IMR-90 (cell line): Measurements from ENCODE around the gene PARP6.
A peak's percentile ranks its signal among the peaks of the same experiment; 100 is the strongest.

Experiments
- BHLHE40 ChIP-seq: fragments of 150-350 bp; IDR thresholded peaks from 2 replicates; pipeline ENCODE4 v1.6.1; 2016; ENCODE audit warnings: mild to moderate bottlenecking, low read depth, low read length
- CEBPB ChIP-seq: IDR thresholded peaks from 2 replicates; pipeline ENCODE4 v1.6.1; 2012; ENCODE audit warnings: low read depth, low read length, improper control_type of control experiment
- CTCF ChIP-seq: conservative IDR thresholded peaks from 2 replicates; pipeline ENCODE4 v1.5.1; 2012; ENCODE audit warnings: mild to moderate bottlenecking, low read depth, low read length, improper control_type of control experiment
- FOS ChIP-seq: fragments of 150-350 bp; IDR thresholded peaks from 2 replicates; pipeline ENCODE4 v1.6.1; 2016; ENCODE audit warnings: low read depth, low read length
- MAFK ChIP-seq: IDR thresholded peaks from 2 replicates; pipeline ENCODE4 v1.6.1; 2012; ENCODE audit warnings: low read depth, low read length, improper control_type of control experiment
- MAZ ChIP-seq: IDR thresholded peaks from 2 replicates; pipeline ENCODE4 v1.6.1; 2012; ENCODE audit warnings: low read depth, mild to moderate bottlenecking, low read length, improper control_type of control experiment, moderate library complexity, borderline replicate concordance
- MXI1 ChIP-seq: IDR thresholded peaks from 2 replicates; pipeline ENCODE4 v1.6.1; 2012; ENCODE audit warnings: low read depth, mild to moderate bottlenecking, low read length, moderate library complexity, borderline replicate concordance
- NFE2L2 ChIP-seq: fragments of 150-350 bp; IDR thresholded peaks from 2 replicates; pipeline ENCODE4 v1.6.1; 2016; ENCODE audit warnings: low read depth, mild to moderate bottlenecking, low read length
- POLR2A ChIP-seq: IDR thresholded peaks from 2 replicates; pipeline ENCODE4 v1.6.1; 2012; ENCODE audit warnings: mild to moderate bottlenecking, low read depth, low read length
- RAD21 ChIP-seq: IDR thresholded peaks from 2 replicates; pipeline ENCODE4 v1.6.1; 2012; ENCODE audit warnings: low read length, improper control_type of control experiment
- RCOR1 ChIP-seq: IDR thresholded peaks from 2 replicates; pipeline ENCODE4 v1.6.1; 2012; ENCODE audit warnings: mild to moderate bottlenecking, low read length, improper control_type of control experiment; ENCODE audit not compliant: insufficient replicate concordance
- RFX5 ChIP-seq: IDR thresholded peaks from 2 replicates; pipeline ENCODE4 v1.8.0; 2012; ENCODE audit warnings: low read depth, mild to moderate bottlenecking, low read length, moderate library complexity
- SMC3 ChIP-seq: fragments of 150-350 bp; IDR thresholded peaks from 2 replicates; pipeline ENCODE4 v1.6.1; 2016; ENCODE audit warnings: low read depth, mild to moderate bottlenecking, antibody characterized with exemption, low read length, moderate library complexity
- USF2 ChIP-seq: fragments of 150-350 bp; IDR thresholded peaks from 2 replicates; pipeline ENCODE4 v1.6.1; 2017; ENCODE audit warnings: mild to moderate bottlenecking, antibody characterized with exemption, low read length, low read depth

GRCh38 chr15:72229947-72230196, 42.5 kb downstream of the PARP6 start:
- TF ChIP-seq POLR2A (no peak), CTCF (no peak), RAD21 (no peak), BHLHE40 (peak; percentile 51; the same call in 1 of the 2 replicates), CEBPB (no peak), MAZ (no peak), USF2 (no peak), FOS (no peak), MAFK (no peak), MXI1 (no peak), RCOR1 (no peak), SMC3 (no peak), NFE2L2 (no peak), RFX5 (no peak)
